GM21576 (cell line): ENCODE data around the gene PLA2R1.

ENCODE experiments used
- ATAC-seq: cut with Tn5 transposase; IDR thresholded peaks from one replicate; pipeline ENCODE4 v1.9.1; 2021; ENCODE audit warnings: mild to moderate bottlenecking, moderate library complexity; ENCODE audit not compliant: unreplicated experiment

Gene PLA2R1

DNA sequence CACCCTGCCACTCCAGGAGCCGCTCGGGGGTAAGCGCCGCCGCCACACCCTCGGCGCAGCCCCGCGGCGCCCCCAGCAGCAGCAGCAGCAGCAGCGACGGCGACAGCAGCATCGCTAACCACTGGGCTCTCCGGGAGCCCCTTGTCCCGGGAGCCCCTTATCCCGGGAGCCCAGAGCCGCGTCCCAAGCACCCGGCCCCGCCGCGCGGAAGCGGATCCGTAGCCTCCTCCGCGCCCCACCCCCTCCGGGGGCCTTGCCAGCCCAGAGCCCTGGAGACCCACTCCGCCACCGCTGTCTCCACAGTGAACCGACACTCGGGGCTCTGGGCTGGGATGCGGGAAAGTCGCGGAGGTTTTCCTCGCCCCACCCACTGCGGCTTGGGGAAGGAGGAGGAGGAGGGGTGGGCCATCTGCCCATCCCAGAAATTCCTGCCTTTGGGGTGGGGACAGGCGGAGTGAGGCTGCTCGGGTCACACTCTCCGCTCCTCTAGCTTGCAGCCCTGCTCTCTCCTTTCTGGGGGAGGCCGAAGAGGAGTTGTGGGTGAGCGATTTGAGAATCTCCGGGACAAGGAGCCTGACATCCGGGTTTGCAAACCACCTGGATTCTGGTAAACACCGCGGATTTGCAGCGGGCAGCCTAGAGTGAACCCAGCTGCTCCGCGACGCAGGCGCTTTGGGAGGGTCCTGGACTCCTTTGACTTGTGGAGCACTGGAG is at the start of gene PLA2R1:
TSS of gene PLA2R1 (minus strand) at position 324 of the 714 bp plus-strand sequence. CDS start at position 112, 212 bp downstream.
- no peak for ATAC-seq

- no peak for ATAC-seq
These were observed 48.3 kb upstream of the PLA2R1 start for GRCh38 chr2:160110674-160111239.

GRCh38 chr2:160109939-160110673 is 47.7 kb upstream of the PLA2R1 start:
- peak; percentile 80 for ATAC-seq

GRCh38 chr2:160109243-160109642 is 46.8 kb upstream of the PLA2R1 start:
- ATAC-seq, result no peak

GRCh38 chr2:160108646-160109045 is 46.2 kb upstream of the PLA2R1 start:
- ATAC-seq, result no peak

DNA sequence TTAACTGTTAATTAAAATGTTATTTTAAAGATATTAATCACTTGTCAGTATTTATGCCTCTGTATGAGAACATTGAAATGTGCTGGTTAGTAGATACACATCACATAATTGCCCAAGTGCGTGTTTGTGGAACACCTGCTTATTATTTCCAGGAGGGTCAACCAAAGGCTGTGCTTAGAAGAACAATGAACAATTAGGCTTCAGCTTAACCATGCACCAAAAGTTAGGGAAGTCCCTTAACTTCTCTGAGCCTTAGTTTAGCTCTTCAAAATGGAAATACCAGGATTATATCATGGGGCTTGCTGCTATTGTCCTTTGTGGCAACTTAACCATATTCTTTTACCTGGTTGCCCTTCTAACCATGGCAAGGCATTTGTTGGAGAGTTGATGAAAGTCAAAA is 43.0 kb upstream of the PLA2R1 start:
- no peak for ATAC-seq

DNA sequence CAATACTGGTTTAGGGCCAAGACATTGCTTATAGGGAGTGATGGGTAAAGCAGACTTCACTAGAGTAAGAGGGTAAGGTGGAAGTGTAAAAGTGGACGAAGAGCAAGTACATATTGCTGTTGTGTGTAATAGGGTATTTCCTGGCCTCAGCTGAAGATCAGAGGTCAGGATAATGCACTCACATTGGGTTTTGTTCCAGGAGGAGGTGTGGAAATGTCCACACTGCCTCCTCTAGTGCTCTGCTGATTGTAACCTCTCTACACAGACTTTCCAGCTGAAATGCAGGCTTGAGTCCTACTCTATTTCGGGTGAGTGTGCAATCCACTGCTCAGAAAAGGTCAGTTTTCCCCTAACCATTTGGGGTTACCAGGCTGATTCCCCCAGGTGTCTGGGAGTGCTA is 41.7 kb upstream of the PLA2R1 start:
- no peak for ATAC-seq

DNA sequence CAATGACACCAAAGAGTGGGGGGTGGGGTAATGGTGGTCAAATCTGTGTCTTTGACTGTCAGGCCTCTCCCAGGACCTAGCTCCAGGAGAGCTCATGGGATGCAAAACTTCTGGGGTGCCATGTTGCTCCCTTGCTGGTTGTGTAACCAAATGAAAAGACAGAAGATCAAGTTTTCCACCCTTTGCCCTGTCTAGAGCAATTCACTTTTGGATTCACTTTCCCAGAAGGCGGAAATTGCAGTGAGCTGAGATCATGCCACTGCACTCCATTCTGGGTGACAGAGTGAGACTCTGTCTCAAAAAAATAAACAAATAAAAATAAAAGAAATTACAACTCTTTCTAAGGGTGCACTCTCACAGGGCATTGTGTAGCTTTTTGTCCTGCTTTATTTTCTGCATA is 34.9 kb upstream of the PLA2R1 start:
- ATAC-seq, result no peak

DNA sequence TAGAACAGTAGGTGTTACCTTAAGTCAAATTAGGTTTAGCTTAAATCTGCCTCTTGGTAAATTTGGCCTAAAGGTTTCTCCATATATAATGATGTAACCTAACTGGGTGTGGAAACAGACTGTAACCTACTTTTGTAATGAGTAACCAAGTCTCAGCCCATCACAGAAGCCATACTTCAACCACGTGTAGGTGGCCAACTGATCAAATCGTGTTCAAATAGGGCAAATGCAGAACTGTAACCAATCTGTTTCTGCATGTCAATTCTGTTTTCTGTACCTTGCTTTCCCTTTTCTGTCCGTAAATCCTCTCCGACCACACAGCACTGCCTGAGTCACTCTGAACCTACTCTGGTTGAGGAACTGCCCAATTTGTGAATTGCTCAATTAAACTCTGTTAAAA is 34.0 kb upstream of the PLA2R1 start:
- no peak for ATAC-seq

GRCh38 chr2:160092445-160092844 is 30.0 kb upstream of the PLA2R1 start:
- ATAC-seq, result no peak

DNA sequence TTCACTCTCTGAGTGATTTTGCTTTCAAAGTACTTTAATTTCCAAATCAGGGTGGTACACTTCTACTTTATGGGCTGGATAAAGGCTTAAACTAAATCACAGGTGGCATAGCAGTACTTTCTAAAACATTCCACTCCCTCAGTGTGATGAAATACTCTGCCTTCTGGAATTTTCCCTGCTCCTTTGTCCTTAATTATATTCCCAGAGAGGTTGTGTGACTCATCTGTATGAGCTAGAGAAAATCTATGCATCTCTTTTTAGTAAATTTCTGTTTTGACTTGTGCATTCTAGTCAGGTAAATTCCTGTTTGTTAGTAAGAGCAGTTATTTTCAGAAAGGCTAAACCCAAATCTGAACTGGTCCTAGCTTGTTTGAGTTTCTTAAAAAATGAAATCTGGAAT is 29.0 kb upstream of the PLA2R1 start:
- ATAC-seq, result no peak

GRCh38 chr2:160087854-160088745 is 25.7 kb upstream of the PLA2R1 start:
- no peak for ATAC-seq

GRCh38 chr2:160085662-160086061 is 23.2 kb upstream of the PLA2R1 start:
- no peak for ATAC-seq

GRCh38 chr2:160077912-160078810 is 15.7 kb upstream of the PLA2R1 start:
- ATAC-seq, result no peak

GRCh38 chr2:160076914-160077313 is 14.5 kb upstream of the PLA2R1 start:
- no peak for ATAC-seq

DNA sequence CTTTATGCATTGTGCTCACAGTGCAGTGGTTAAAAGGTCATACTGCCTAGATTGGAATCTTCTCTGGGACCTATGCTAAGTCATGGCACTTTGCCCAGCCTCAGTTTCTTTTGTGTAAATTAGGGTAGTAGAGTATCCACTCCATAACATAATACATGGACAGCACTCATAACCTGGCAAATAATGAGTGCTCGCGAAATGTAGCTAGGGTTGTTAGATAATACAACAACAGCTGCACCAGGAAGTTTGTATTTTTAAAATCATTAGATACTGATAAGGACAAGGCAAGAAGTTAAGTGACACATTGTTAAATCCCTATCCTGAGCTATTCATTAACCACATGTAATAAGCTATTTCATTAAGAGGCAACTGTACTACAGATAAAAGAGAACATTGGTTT is 13.8 kb upstream of the PLA2R1 start:
- ATAC-seq, result no peak

DNA sequence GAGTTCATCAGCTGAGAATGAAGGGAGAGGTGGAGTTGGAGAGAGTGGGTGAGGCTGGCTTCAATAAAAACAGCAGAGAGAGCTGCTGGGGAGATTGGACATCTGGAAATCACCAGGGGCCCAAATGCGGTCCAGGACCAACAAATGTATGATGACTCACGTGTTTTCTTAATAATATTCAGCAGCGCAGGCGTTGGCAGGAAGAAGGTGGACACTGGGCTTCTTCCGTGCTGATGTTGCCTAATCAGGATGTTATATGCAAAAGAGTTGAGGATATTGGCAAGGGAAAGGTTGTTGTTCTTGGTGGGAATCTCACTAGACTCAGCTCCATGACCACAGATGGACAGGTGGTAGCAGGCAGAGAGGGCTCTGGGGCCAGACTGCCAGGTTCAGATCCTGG is 12.8 kb upstream of the PLA2R1 start:
- no peak for ATAC-seq

DNA sequence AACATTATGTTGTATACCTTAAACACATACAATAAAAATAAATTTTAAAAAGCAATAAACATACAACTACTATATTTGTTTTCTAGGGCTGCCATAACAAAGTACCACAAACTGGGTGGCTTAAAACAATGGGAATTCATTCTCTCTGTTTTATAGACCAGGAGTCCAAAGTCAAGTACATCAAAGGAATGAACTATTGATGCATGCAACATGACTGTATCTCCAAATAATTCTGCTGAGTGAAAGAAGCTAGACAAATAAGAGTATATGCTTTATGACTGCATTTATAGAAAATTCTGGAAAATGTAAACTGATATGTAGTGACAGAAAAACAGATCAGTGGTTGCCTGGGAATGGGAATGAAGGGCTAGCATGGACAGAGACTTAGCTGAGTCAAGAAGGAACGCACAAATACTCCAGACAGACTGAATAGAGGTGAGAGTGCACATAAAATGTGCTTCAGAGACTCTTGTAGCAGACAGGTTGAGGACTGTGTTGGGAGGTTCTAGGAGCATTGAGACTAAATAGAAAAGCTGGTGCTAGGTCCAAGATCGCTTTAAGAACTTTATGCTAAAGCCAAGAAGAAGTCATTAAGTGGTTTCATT is 11.0 kb upstream of the PLA2R1 start:
- no peak for ATAC-seq

DNA sequence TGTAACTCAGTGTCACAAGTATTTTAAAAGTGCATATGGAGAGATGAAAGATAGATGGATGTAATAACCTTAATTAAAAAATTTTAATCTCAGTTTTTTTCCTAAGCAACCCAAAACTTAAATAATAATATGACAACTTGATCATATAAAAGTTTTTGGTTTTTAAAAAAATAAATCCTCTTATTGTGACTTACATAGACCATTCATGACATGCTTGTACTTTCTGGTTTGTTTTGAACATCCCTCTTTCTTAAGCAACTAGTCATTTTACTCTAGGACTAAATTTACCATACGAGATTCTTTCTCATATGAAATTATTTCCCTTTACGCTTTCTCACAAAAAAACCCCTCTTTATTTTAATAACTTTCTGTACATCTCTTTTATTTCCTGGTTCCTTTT is 6.5 kb upstream of the PLA2R1 start:
- no peak for ATAC-seq

DNA sequence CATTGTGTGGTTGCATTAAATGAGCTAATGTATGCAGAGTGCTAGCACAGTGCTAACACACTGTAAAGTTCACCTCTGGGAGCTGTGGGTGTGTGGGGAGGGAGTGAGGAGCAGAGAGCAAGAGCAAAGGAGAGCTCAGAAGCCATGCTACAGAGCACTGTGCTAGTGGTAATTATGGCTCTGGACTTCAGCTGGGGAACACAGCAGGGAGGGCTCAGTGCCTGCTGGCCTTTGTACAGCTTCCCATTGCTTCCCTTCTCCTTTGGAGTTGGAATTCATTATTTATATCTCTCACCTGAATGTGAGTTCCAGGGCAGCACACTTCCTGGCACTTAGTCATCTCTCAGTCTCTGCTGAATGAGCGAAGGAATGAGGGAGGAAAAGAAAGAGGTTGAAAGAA is 2.5 kb upstream of the PLA2R1 start:
- ATAC-seq, result no peak
